Liver (tissue), 3 donors: ENCODE data around the gene CRADD.

Experiments
- CTCF ChIP-seq: fragments of 150-350 bp; IDR thresholded peaks from 2 replicates; pipeline ENCODE4 v1.5.1; 2017; ENCODE audit warnings: improper control_type of control experiment, low read depth, low read length; ENCODE audit not compliant: missing input control
- EGR1 ChIP-seq, 2 donors: IDR thresholded peaks; 2 replicates each; pipeline ENCODE4 v1.6.1; 2016 to 2018; ENCODE audit warnings: antibody characterized with exemption in 2 of 2, low read depth in 2 of 2
- FOXA2 ChIP-seq: IDR thresholded peaks from 2 replicates; pipeline ENCODE4 v1.6.1; 2016; ENCODE audit warnings: antibody characterized with exemption
- GABPA ChIP-seq, 2 donors: IDR thresholded peaks in 1 of 2; conservative IDR thresholded peaks in 1 of 2; 2 replicates each; pipeline ENCODE4 v1.6.1; 2016; ENCODE audit warnings: antibody characterized with exemption in 2 of 2, mild to moderate bottlenecking in 1 of 2, moderate library complexity in 1 of 2
- JUND ChIP-seq, 2 donors: IDR thresholded peaks; 2 replicates each; pipeline ENCODE4 v1.6.1; 2016; ENCODE audit warnings: antibody characterized with exemption in 2 of 2
- NR2F2 ChIP-seq: IDR thresholded peaks from 2 replicates; pipeline ENCODE4 v1.6.1; 2016; ENCODE audit warnings: antibody characterized with exemption
- SP1 ChIP-seq: IDR thresholded peaks from 2 replicates; pipeline ENCODE4 v1.6.1; 2018; ENCODE audit warnings: antibody characterized with exemption, mild to moderate bottlenecking
- TAF1 ChIP-seq: conservative IDR thresholded peaks from 2 replicates; pipeline ENCODE4 v1.6.1; 2016; ENCODE audit warnings: antibody characterized with exemption, mild to moderate bottlenecking
- YY1 ChIP-seq: IDR thresholded peaks from 2 replicates; pipeline ENCODE4 v1.6.1; 2016; ENCODE audit warnings: antibody characterized with exemption, mild to moderate bottlenecking
- TF ChIP-seq, protein P1 (sequence below): IDR thresholded peaks from 2 replicates; pipeline ENCODE4 v1.6.1; 2016; ENCODE audit warnings: antibody characterized with exemption
- TF ChIP-seq, protein P2 (sequence below): IDR thresholded peaks from 2 replicates; pipeline ENCODE4 v1.6.1; 2016; ENCODE audit warnings: antibody characterized with exemption
- TF ChIP-seq, protein P3 (sequence below): IDR thresholded peaks from 2 replicates; pipeline ENCODE4 v1.6.1; 2016; ENCODE audit warnings: antibody characterized with exemption, mild to moderate bottlenecking
- donor health status: healthy.
- donor health status: healthy.

GRCh38 chr12:93889516-93890212 is 212.5 kb downstream of the CRADD start:
- no peak for TF ChIP-seq GABPA (IDR thresholded peaks at IDR 0.05 in 1 of 2, conservative IDR thresholded peaks at IDR 0.05 in 1 of 2)
- no peak for TF ChIP-seq JUND (IDR thresholded peaks at IDR 0.05)
- TF ChIP-seq CTCF = no peak
- TF ChIP-seq NR2F2 = no peak
- TF ChIP-seq YY1 = no peak
- no peak for TF ChIP-seq TAF1
- TF ChIP-seq EGR1 (IDR thresholded peaks at IDR 0.05; ENCODE audit: low read depth in 2 of 2) = no peak
- TF ChIP-seq, protein P1, sequence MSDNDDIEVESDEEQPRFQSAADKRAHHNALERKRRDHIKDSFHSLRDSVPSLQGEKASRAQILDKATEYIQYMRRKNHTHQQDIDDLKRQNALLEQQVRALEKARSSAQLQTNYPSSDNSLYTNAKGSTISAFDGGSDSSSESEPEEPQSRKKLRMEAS = no peak
- TF ChIP-seq, protein P2, sequence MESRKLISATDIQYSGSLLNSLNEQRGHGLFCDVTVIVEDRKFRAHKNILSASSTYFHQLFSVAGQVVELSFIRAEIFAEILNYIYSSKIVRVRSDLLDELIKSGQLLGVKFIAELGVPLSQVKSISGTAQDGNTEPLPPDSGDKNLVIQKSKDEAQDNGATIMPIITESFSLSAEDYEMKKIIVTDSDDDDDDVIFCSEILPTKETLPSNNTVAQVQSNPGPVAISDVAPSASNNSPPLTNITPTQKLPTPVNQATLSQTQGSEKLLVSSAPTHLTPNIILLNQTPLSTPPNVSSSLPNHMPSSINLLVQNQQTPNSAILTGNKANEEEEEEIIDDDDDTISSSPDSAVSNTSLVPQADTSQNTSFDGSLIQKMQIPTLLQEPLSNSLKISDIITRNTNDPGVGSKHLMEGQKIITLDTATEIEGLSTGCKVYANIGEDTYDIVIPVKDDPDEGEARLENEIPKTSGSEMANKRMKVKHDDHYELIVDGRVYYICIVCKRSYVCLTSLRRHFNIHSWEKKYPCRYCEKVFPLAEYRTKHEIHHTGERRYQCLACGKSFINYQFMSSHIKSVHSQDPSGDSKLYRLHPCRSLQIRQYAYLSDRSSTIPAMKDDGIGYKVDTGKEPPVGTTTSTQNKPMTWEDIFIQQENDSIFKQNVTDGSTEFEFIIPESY = no peak
- no peak for TF ChIP-seq SP1
- no peak for TF ChIP-seq FOXA2
- TF ChIP-seq, protein P3, sequence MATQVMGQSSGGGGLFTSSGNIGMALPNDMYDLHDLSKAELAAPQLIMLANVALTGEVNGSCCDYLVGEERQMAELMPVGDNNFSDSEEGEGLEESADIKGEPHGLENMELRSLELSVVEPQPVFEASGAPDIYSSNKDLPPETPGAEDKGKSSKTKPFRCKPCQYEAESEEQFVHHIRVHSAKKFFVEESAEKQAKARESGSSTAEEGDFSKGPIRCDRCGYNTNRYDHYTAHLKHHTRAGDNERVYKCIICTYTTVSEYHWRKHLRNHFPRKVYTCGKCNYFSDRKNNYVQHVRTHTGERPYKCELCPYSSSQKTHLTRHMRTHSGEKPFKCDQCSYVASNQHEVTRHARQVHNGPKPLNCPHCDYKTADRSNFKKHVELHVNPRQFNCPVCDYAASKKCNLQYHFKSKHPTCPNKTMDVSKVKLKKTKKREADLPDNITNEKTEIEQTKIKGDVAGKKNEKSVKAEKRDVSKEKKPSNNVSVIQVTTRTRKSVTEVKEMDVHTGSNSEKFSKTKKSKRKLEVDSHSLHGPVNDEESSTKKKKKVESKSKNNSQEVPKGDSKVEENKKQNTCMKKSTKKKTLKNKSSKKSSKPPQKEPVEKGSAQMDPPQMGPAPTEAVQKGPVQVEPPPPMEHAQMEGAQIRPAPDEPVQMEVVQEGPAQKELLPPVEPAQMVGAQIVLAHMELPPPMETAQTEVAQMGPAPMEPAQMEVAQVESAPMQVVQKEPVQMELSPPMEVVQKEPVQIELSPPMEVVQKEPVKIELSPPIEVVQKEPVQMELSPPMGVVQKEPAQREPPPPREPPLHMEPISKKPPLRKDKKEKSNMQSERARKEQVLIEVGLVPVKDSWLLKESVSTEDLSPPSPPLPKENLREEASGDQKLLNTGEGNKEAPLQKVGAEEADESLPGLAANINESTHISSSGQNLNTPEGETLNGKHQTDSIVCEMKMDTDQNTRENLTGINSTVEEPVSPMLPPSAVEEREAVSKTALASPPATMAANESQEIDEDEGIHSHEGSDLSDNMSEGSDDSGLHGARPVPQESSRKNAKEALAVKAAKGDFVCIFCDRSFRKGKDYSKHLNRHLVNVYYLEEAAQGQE = no peak
